Esophagus squamous epithelium (tissue), 5 donors: ENCODE measurements around the gene WDR19. TPM values are rescaled to one million over a fixed set of nuclear protein-coding genes. Genes with fewer than 3 reads are reported as not detected.

Experiments used
- DNase-seq: peaks from one replicate; lab custom pipeline; 2025; lab: John Stamatoyannopoulos, UW
- H3K27ac ChIP-seq, 4 donors: fragments of 200-600 bp; sonication (generic); one replicate each; pipeline ENCODE4 v1.5.1; 2016 to 2019; ENCODE audit warnings: mild to moderate bottlenecking in 1 of 4
- H3K27me3 ChIP-seq, 4 donors: fragments of 200-600 bp; sonication (generic); 1 replicate in 3 of 4; 2 replicates in 1 of 4; pipeline versions ENCODE4 v1.5.1 to v1.6.0; 2017 to 2021; ENCODE audit warnings: antibody characterized with exemption in 1 of 4
- H3K36me3 ChIP-seq, 3 donors: fragments of 200-600 bp; sonication (generic); one replicate each; pipeline ENCODE4 v1.5.1; 2016 to 2019
- H3K4me1 ChIP-seq, 3 donors: fragments of 200-600 bp; sonication (generic); one replicate each; pipeline ENCODE4 v1.5.1; 2017 to 2019
- H3K4me3 ChIP-seq, 4 donors: fragments of 200-600 bp; sonication (generic); 1 replicate in 3 of 4; 2 replicates in 1 of 4; pipeline ENCODE4 v1.5.1; 2016 to 2019; ENCODE audit warnings: mild to moderate bottlenecking in 2 of 4, moderate library complexity in 1 of 4
- H3K9me3 ChIP-seq, 3 donors: fragments of 200-600 bp; sonication (generic); one replicate each; pipeline ENCODE4 v1.5.1; 2016 to 2019
- POLR2A ChIP-seq, 4 donors: fragments of 450-650 bp; IDR thresholded peaks; one replicate each; pipeline ENCODE4 v1.6.1; 2017; ENCODE audit warnings: antibody characterized with exemption in 4 of 4, mild to moderate bottlenecking in 4 of 4, moderate library complexity in 3 of 4
- WGBS, 2 donors: methylation state at CpG; one replicate each; pipeline ENCODE4 v1.1.5; 2018; 5-methylcytosine and 5-hydroxymethylcytosine counted together
- intact Hi-C: fragments of 100-400 bp; cut with DNase I; formaldehyde crosslinking; loops from one replicate; pipeline ENCODE4 v1.15.0; 2022
- total RNA-seq, 4 donors: library from RNA; depleted of rRNA; stranded (reverse); fragments of >200 nt; gene quantifications; one replicate each; pipeline ENCODE4 v1.1.0, GENCODE V29; 2016
- TF ChIP-seq, protein P1 (sequence below), 6 experiments: fragments of 450-650 bp in 4 of 6; fragments of 200-600 bp in 2 of 6; sonication (generic) in 2 of 6; IDR thresholded peaks; one replicate each; pipeline ENCODE4 v1.5.1; 2016 to 2019; ENCODE audit warnings: antibody characterized with exemption in 6 of 6, mild to moderate bottlenecking in 4 of 6, moderate library complexity in 4 of 6
- donor health status: DM: yes; HTN: yes; CAD: no.

WDR19 gene
- total RNA-seq, 4 donors from 2014 or later, result 9.1 to 34.7 (median 10.4) TPM

- Histone ChIP-seq H3K27me3 (no peaks in the 10 kb centered on the region), H3K4me3 (no peak overlapping the region), H3K36me3 (peaks cover 0 to 81% (median 0%) of the 10 kb centered on the region in 3 donors), H3K9me3 (no peaks in the 10 kb centered on the region), H3K27ac (no peak overlapping the region), H3K4me1 (peaks cover 0 to 13% (median 0%) of the 10 kb centered on the region in 3 donors)
- TF ChIP-seq, protein P1, sequence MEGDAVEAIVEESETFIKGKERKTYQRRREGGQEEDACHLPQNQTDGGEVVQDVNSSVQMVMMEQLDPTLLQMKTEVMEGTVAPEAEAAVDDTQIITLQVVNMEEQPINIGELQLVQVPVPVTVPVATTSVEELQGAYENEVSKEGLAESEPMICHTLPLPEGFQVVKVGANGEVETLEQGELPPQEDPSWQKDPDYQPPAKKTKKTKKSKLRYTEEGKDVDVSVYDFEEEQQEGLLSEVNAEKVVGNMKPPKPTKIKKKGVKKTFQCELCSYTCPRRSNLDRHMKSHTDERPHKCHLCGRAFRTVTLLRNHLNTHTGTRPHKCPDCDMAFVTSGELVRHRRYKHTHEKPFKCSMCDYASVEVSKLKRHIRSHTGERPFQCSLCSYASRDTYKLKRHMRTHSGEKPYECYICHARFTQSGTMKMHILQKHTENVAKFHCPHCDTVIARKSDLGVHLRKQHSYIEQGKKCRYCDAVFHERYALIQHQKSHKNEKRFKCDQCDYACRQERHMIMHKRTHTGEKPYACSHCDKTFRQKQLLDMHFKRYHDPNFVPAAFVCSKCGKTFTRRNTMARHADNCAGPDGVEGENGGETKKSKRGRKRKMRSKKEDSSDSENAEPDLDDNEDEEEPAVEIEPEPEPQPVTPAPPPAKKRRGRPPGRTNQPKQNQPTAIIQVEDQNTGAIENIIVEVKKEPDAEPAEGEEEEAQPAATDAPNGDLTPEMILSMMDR (IDR thresholded peaks at IDR 0.05), result no peak
- TF ChIP-seq POLR2A (IDR thresholded peaks at IDR 0.05), result no peak
- DNase-seq, result no peak
- intact Hi-C loops, result no loop called here
Observed at GRCh38 chr4:39204543-39204942, 22.2 kb downstream of the WDR19 start.

DNA sequence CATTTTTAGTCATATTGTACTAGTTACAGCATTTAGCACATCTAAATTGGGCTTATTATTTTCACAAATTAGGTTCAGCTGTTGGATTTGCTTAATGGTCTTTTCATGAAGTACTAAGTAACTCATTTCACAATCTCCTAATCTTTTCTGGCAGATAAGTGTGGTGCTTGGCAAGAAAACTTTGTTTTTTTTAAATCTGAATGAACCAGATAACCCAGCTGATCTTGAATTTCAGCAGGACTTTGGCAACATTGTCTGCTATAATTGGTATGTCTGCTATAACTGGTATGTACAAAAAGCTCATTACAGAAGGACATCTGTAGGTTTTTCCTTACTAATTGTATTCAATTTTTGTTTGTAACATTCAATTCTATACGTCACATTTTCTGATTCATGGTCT is 22.7 kb downstream of the WDR19 start:
- TF ChIP-seq, protein P1 (IDR thresholded peaks at IDR 0.05), result no peak
- TF ChIP-seq POLR2A (IDR thresholded peaks at IDR 0.05), result no peak
- intact Hi-C loops, result no loop called here
- Histone ChIP-seq H3K36me3 (peaks cover 0 to 78% (median 0%) of the 10 kb centered on the region in 3 donors), H3K9me3 (no peaks in the 10 kb centered on the region), H3K4me1 (peaks cover 0 to 13% (median 0%) of the 10 kb centered on the region in 3 donors), H3K4me3 (no peak overlapping the region), H3K27me3 (no peaks in the 10 kb centered on the region), H3K27ac (no peak overlapping the region)
- no peak for DNase-seq
- WGBS, 2 donors, result 73 to 96% methylated on average over 1 of the region's 1 CpG

DNA sequence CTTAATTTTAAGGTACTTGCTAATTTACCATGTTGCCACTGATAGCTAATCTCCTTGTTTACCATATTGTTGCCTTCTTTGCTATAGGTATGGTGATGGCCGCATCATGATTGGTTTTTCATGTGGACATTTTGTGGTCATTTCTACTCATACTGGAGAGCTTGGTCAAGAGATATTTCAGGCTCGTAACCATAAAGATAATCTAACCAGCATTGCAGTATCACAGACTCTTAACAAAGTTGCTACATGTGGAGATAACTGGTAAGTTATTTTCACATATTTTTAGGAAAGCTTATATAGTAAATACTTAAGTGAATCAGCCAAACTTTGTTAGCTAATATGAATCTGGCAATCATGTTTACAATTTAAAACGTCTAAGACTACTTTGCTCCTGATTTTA is 23.1 kb downstream of the WDR19 start:
- WGBS, 2 donors, result 89 to 93% methylated on average over 3 of the region's 3 CpGs
- Histone ChIP-seq H3K27ac (no peak overlapping the region), H3K4me1 (peaks cover 0 to 13% (median 0%) of the 10 kb centered on the region in 3 donors), H3K9me3 (no peaks in the 10 kb centered on the region), H3K27me3 (no peaks in the 10 kb centered on the region), H3K36me3 (peaks cover 0 to 76% (median 0%) of the 10 kb centered on the region in 3 donors), H3K4me3 (no peak overlapping the region)
- DNase-seq, result no peak
- TF ChIP-seq, protein P1 (IDR thresholded peaks at IDR 0.05), result no peak
- TF ChIP-seq POLR2A (IDR thresholded peaks at IDR 0.05), result no peak
- intact Hi-C loops, result no loop called here

DNA sequence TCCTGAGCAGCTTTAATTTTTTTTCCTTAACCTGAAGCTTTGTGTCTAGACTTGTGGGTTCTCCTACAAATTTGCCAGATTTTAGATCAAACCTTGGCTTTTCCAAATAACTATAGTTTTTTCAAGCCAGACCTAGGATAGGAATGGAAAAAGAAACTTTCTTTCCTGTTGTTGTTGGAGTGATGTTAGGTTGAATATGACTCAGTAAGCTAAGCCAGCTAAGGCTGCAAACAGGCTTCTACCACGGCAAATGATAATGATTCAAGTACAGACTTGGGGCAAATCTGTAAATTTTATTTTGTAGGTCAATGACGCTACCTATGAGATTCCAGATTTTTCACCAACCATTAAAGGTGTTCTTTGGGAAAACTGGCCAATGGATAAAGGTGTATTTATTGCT is 45.6 kb downstream of the WDR19 start:
- TF ChIP-seq, protein P1 (IDR thresholded peaks at IDR 0.05), result no peak
- TF ChIP-seq POLR2A (IDR thresholded peaks at IDR 0.05), result no peak
- Histone ChIP-seq H3K9me3 (no peaks in the 10 kb centered on the region), H3K4me3 (no peak overlapping the region), H3K4me1 (no peaks in the 10 kb centered on the region), H3K27me3 (no peaks in the 10 kb centered on the region), H3K27ac (no peak overlapping the region), H3K36me3 (peaks cover 0 to 41% (median 4%) of the 10 kb centered on the region in 3 donors)
- DNase-seq, result no peak
- 64 to 89% methylated on average over 2 of the region's 2 CpGs for WGBS, 2 donors
- intact Hi-C loops, result no loop called here

- TF ChIP-seq, protein P1 (IDR thresholded peaks at IDR 0.05), result no peak
- TF ChIP-seq POLR2A (IDR thresholded peaks at IDR 0.05), result no peak
- Histone ChIP-seq H3K27ac (no peak overlapping the region), H3K4me1 (no peaks in the 10 kb centered on the region), H3K9me3 (no peaks in the 10 kb centered on the region), H3K27me3 (no peaks in the 10 kb centered on the region), H3K36me3 (peaks cover 0 to 46% (median 4%) of the 10 kb centered on the region in 3 donors), H3K4me3 (no peak overlapping the region)
- DNase-seq, result no peak
- intact Hi-C loops, result no loop called here
- 89 to 97% methylated on average over 4 of the region's 4 CpGs for WGBS, 2 donors
Observed at GRCh38 chr4:39228377-39228776, 46.0 kb downstream of the WDR19 start.
